NCI-H2196 (cell line): ENCODE results near the gene HOXA11.
A peak's percentile ranks its signal among the peaks of the same experiment; 100 is the strongest.

Experiments used
- DNase-seq: peaks from one replicate; lab custom pipeline; 2025; ENCODE audit not compliant: unreplicated experiment; lab: John Stamatoyannopoulos, UW

HOXA11 gene

GRCh38 chr7:27185013-27185853 is at the start of gene HOXA11:
HOXA11 (minus strand) TSS chr7:27185232; CDS start chr7:27185144, 88 bp downstream.
- peak; percentile 12 for DNase-seq

- no peak for DNase-seq
Observed at GRCh38 chr7:27229448-27229847, 44.4 kb upstream of the HOXA11 start.

GRCh38 chr7:27224983-27225934 is 40.2 kb upstream of the HOXA11 start:
- DNase-seq: no peak

GRCh38 chr7:27223941-27224575 is 39.0 kb upstream of the HOXA11 start:
- no peak for DNase-seq

- DNase-seq: no peak
Observed at GRCh38 chr7:27221201-27221797, 36.3 kb upstream of the HOXA11 start.

- DNase-seq: no peak
Observed at GRCh38 chr7:27220440-27220955, 35.5 kb upstream of the HOXA11 start.

GRCh38 chr7:27219821-27220220 is 34.8 kb upstream of the HOXA11 start:
- no peak for DNase-seq

- DNase-seq: no peak
Observed at GRCh38 chr7:27217951-27218350, 32.9 kb upstream of the HOXA11 start.

GRCh38 chr7:27215356-27215755 is 30.3 kb upstream of the HOXA11 start:
- DNase-seq: no peak

- no peak for DNase-seq
Observed at GRCh38 chr7:27214239-27214950, 29.4 kb upstream of the HOXA11 start.

GRCh38 chr7:27213433-27214238 is 28.6 kb upstream of the HOXA11 start:
- no peak for DNase-seq

GRCh38 chr7:27212497-27213432 is 27.7 kb upstream of the HOXA11 start:
- DNase-seq: no peak

GRCh38 chr7:27211764-27212204 is 26.8 kb upstream of the HOXA11 start:
- DNase-seq: no peak

- DNase-seq: no peak
Observed at GRCh38 chr7:27211084-27211446, 26.0 kb upstream of the HOXA11 start.

- DNase-seq: peak; percentile 14
Observed at GRCh38 chr7:27210441-27211083, 25.5 kb upstream of the HOXA11 start.

- no peak for DNase-seq
Observed at GRCh38 chr7:27209933-27210440, 25.0 kb upstream of the HOXA11 start.

GRCh38 chr7:27208998-27209397 is 24.0 kb upstream of the HOXA11 start:
- DNase-seq: no peak
